NK-92 (cell line): ENCODE results near the gene ADGRD1.
"Not testable (repeated sequence)": the region's sequence is repeated elsewhere in the genome, so short reads cannot be mapped to it uniquely, and the experiment has no call there.

Experiments used
- DNase-seq: peaks from one replicate; lab custom pipeline; 2025; ENCODE audit not compliant: unreplicated experiment; lab: John Stamatoyannopoulos, UW

Gene ADGRD1

GRCh38 chr12:130953771-130954543, at the start of gene ADGRD1:
Gene ADGRD1 (plus strand): TSS chr12:130953907. CDS start chr12:130954466, 559 bp downstream.
- DNase-seq: no peak

- DNase-seq: no peak
Observed at GRCh38 chr12:130904064-130904463, 49.6 kb upstream of the ADGRD1 start.

- not testable (repeated sequence) for DNase-seq
Observed at GRCh38 chr12:130904936-130905455, 48.7 kb upstream of the ADGRD1 start.

GRCh38 chr12:130909111-130909510, 44.6 kb upstream of the ADGRD1 start:
- no peak for DNase-seq

- no peak for DNase-seq
Observed at GRCh38 chr12:130911193-130911592, 42.5 kb upstream of the ADGRD1 start.

- no peak for DNase-seq
Observed at GRCh38 chr12:130911933-130912332, 41.8 kb upstream of the ADGRD1 start.

- no peak for DNase-seq
Observed at GRCh38 chr12:130916241-130916911, 37.3 kb upstream of the ADGRD1 start.

GRCh38 chr12:130917607-130918006, 36.1 kb upstream of the ADGRD1 start:
- no peak for DNase-seq

- DNase-seq: no peak
Observed at GRCh38 chr12:130919086-130919485, 34.6 kb upstream of the ADGRD1 start.

GRCh38 chr12:130920119-130920703, 33.5 kb upstream of the ADGRD1 start:
- DNase-seq: no peak

- DNase-seq: no peak
Observed at GRCh38 chr12:130920723-130921381, 32.9 kb upstream of the ADGRD1 start.

GRCh38 chr12:130922511-130922953, 31.2 kb upstream of the ADGRD1 start:
- no peak for DNase-seq

GRCh38 chr12:130924966-130925665, 28.6 kb upstream of the ADGRD1 start:
- DNase-seq: no peak

GRCh38 chr12:130925666-130926015, 28.1 kb upstream of the ADGRD1 start:
- no peak for DNase-seq

- no peak for DNase-seq
Observed at GRCh38 chr12:130929363-130929762, 24.3 kb upstream of the ADGRD1 start.

GRCh38 chr12:130932061-130932930, 21.4 kb upstream of the ADGRD1 start:
- DNase-seq: no peak

GRCh38 chr12:130933269-130933995, 20.3 kb upstream of the ADGRD1 start:
- no peak for DNase-seq

- no peak for DNase-seq
Observed at GRCh38 chr12:130934753-130935152, 19.0 kb upstream of the ADGRD1 start.

- no peak for DNase-seq
Observed at GRCh38 chr12:130936561-130936960, 17.1 kb upstream of the ADGRD1 start.
